ENCODE data around the gene CSTA. TPM values are rescaled to one million over a fixed set of nuclear protein-coding genes. Genes with fewer than 3 reads are reported as not detected.

The CSTA gene
- total RNA-seq, 1 experiment from 2014 or later: 6.5 TPM

GRCh38 chr3:122318620-122319019 is 6.4 kb upstream of the CSTA start:
- DNase-seq (ENCODE audit: extremely low read depth, low read depth): no peak

- no peak for DNase-seq (ENCODE audit: extremely low read depth, low read depth)
Measured at GRCh38 chr3:122322095-122323075, 2.7 kb upstream of the CSTA start.

GRCh38 chr3:122325769-122326168 is 721 bp downstream of the CSTA start:
- DNase-seq (ENCODE audit: extremely low read depth, low read depth): no peak

- DNase-seq (ENCODE audit: extremely low read depth, low read depth): no peak
Measured at GRCh38 chr3:122331886-122332285, 6.8 kb downstream of the CSTA start.

GRCh38 chr3:122332551-122332950 is 7.5 kb downstream of the CSTA start:
- DNase-seq (ENCODE audit: extremely low read depth, low read depth): no peak

- DNase-seq (ENCODE audit: extremely low read depth, low read depth): no peak
Measured at GRCh38 chr3:122342803-122343202, 17.8 kb downstream of the CSTA start.

- no peak for DNase-seq (ENCODE audit: extremely low read depth, low read depth)
Measured at GRCh38 chr3:122343654-122344053, 18.6 kb downstream of the CSTA start.

GRCh38 chr3:122349171-122349570 is 24.1 kb downstream of the CSTA start:
- DNase-seq (ENCODE audit: extremely low read depth, low read depth): no peak

GRCh38 chr3:122350814-122351418 is 25.9 kb downstream of the CSTA start:
- DNase-seq (ENCODE audit: extremely low read depth, low read depth): no peak

- DNase-seq (ENCODE audit: extremely low read depth, low read depth): no peak
Measured at GRCh38 chr3:122351612-122352011, 26.6 kb downstream of the CSTA start.

- DNase-seq (ENCODE audit: extremely low read depth, low read depth): no peak
Measured at GRCh38 chr3:122353215-122353614, 28.2 kb downstream of the CSTA start.

GRCh38 chr3:122353893-122354401 is 28.9 kb downstream of the CSTA start:
- no peak for DNase-seq (ENCODE audit: extremely low read depth, low read depth)

GRCh38 chr3:122355612-122356011 is 30.6 kb downstream of the CSTA start:
- no peak for DNase-seq (ENCODE audit: extremely low read depth, low read depth)

GRCh38 chr3:122356402-122356801 is 31.4 kb downstream of the CSTA start:
- peak; percentile 23 for DNase-seq (ENCODE audit: extremely low read depth, low read depth)

GRCh38 chr3:122357828-122358702 is 33.0 kb downstream of the CSTA start:
- DNase-seq (ENCODE audit: extremely low read depth, low read depth): no peak

- DNase-seq (ENCODE audit: extremely low read depth, low read depth): no peak
Measured at GRCh38 chr3:122358703-122359032, 33.6 kb downstream of the CSTA start.

- no peak for DNase-seq (ENCODE audit: extremely low read depth, low read depth)
Measured at GRCh38 chr3:122362026-122362425, 37.0 kb downstream of the CSTA start.

GRCh38 chr3:122364490-122364889 is 39.4 kb downstream of the CSTA start:
- no peak for DNase-seq (ENCODE audit: extremely low read depth, low read depth)

- no peak for DNase-seq (ENCODE audit: extremely low read depth, low read depth)
Measured at GRCh38 chr3:122365073-122365472, 40.0 kb downstream of the CSTA start.

GRCh38 chr3:122365582-122366378 is 40.7 kb downstream of the CSTA start:
- DNase-seq (ENCODE audit: extremely low read depth, low read depth): peak; percentile 21
